ENCODE data around the gene BRI3BP. TPM values are rescaled to one million over a fixed set of nuclear protein-coding genes. Genes with fewer than 3 reads are reported as not detected.
"Not testable (repeated sequence)": the region's sequence is repeated elsewhere in the genome, so short reads cannot be mapped to it uniquely, and the experiment has no call there.

The BRI3BP gene
- total RNA-seq, 1 experiment from 2014 or later = 11.8 TPM

GRCh38 chr12:125015680-125016310 lies 22.4 kb downstream of the BRI3BP start:
- DNase-seq (ENCODE audit: low spot score) = no peak
- in situ Hi-C loops (cut with HindIII; ENCODE audit: low sequenced_read_pairs) = no loop called here

GRCh38 chr12:125017801-125018200 lies 24.4 kb downstream of the BRI3BP start:
- no peak for DNase-seq (ENCODE audit: low spot score)
- in situ Hi-C loops (cut with HindIII; ENCODE audit: low sequenced_read_pairs) = no loop called here

GRCh38 chr12:125018356-125018755 lies 24.9 kb downstream of the BRI3BP start:
- no peak for DNase-seq (ENCODE audit: low spot score)
- in situ Hi-C loops (cut with HindIII; ENCODE audit: low sequenced_read_pairs) = no loop called here

- DNase-seq (ENCODE audit: low spot score) = no peak
- in situ Hi-C loops (cut with HindIII; ENCODE audit: low sequenced_read_pairs) = no loop called here
Observed at GRCh38 chr12:125021096-125021495, 27.7 kb downstream of the BRI3BP start.

GRCh38 chr12:125021771-125022170 lies 28.3 kb downstream of the BRI3BP start:
- no peak for DNase-seq (ENCODE audit: low spot score)
- in situ Hi-C loops (cut with HindIII; ENCODE audit: low sequenced_read_pairs) = no loop called here

- in situ Hi-C loops (cut with HindIII; ENCODE audit: low sequenced_read_pairs) = no loop called here
- no peak for DNase-seq (ENCODE audit: low spot score)
Observed at GRCh38 chr12:125023065-125023464, 29.6 kb downstream of the BRI3BP start.

GRCh38 chr12:125024949-125025563 lies 31.6 kb downstream of the BRI3BP start:
- DNase-seq (ENCODE audit: low spot score) = no peak
- in situ Hi-C loops (cut with HindIII; ENCODE audit: low sequenced_read_pairs) = no loop called here

GRCh38 chr12:125025606-125026235 lies 32.3 kb downstream of the BRI3BP start:
- in situ Hi-C loops (cut with HindIII; ENCODE audit: low sequenced_read_pairs) = no loop called here
- no peak for DNase-seq (ENCODE audit: low spot score)

GRCh38 chr12:125028106-125028505 lies 34.7 kb downstream of the BRI3BP start:
- in situ Hi-C loops (cut with HindIII; ENCODE audit: low sequenced_read_pairs) = no loop called here
- no peak for DNase-seq (ENCODE audit: low spot score)

GRCh38 chr12:125029761-125030358 lies 36.4 kb downstream of the BRI3BP start:
- DNase-seq (ENCODE audit: low spot score) = no peak
- in situ Hi-C loops (cut with HindIII; ENCODE audit: low sequenced_read_pairs) = no loop called here

- in situ Hi-C loops (cut with HindIII; ENCODE audit: low sequenced_read_pairs); DNase-seq (ENCODE audit: low spot score): not testable (repeated sequence)
Observed at GRCh38 chr12:125031471-125031870, 38.0 kb downstream of the BRI3BP start.

- in situ Hi-C loops (cut with HindIII; ENCODE audit: low sequenced_read_pairs) = no loop called here
- no peak for DNase-seq (ENCODE audit: low spot score)
Observed at GRCh38 chr12:125032466-125033152, 39.2 kb downstream of the BRI3BP start.

GRCh38 chr12:125033288-125033687 lies 39.8 kb downstream of the BRI3BP start:
- in situ Hi-C loops (cut with HindIII; ENCODE audit: low sequenced_read_pairs) = no loop called here
- no peak for DNase-seq (ENCODE audit: low spot score)

GRCh38 chr12:125038976-125039625 lies 45.7 kb downstream of the BRI3BP start:
- in situ Hi-C loops (cut with HindIII; ENCODE audit: low sequenced_read_pairs) = no loop called here
- no peak for DNase-seq (ENCODE audit: low spot score)

GRCh38 chr12:125049093-125049458 lies 55.6 kb downstream of the BRI3BP start:
- no peak for DNase-seq (ENCODE audit: low spot score)
- in situ Hi-C loops (cut with HindIII; ENCODE audit: low sequenced_read_pairs) = no loop called here

- in situ Hi-C loops (cut with HindIII; ENCODE audit: low sequenced_read_pairs) = no loop called here
- no peak for DNase-seq (ENCODE audit: low spot score)
Observed at GRCh38 chr12:125050446-125050845, 57.0 kb downstream of the BRI3BP start.

- no peak for DNase-seq (ENCODE audit: low spot score)
- in situ Hi-C loops (cut with HindIII; ENCODE audit: low sequenced_read_pairs) = no loop called here
Observed at GRCh38 chr12:125050868-125051267, 57.4 kb downstream of the BRI3BP start.

GRCh38 chr12:125053821-125054220 lies 60.4 kb downstream of the BRI3BP start:
- in situ Hi-C loops (cut with HindIII; ENCODE audit: low sequenced_read_pairs) = no loop called here
- no peak for DNase-seq (ENCODE audit: low spot score)

- in situ Hi-C loops (cut with HindIII; ENCODE audit: low sequenced_read_pairs) = no loop called here
- no peak for DNase-seq (ENCODE audit: low spot score)
Observed at GRCh38 chr12:125055591-125055990, 62.1 kb downstream of the BRI3BP start.

Measured in G401 (cell line).